HEK293 (cell line): ENCODE results near the gene OXCT2.

Experiments used
- CTCF ChIP-seq: fragments of 450-650 bp; formaldehyde crosslinking; IDR thresholded peaks from 2 replicates; pipeline ENCODE4 v1.5.1; 2016; ENCODE audit warnings: missing biosample characterization, missing genetic modification characterization
- KLF8 ChIP-seq: fragments of 450-650 bp; formaldehyde crosslinking; IDR thresholded peaks from 2 replicates; pipeline ENCODE4 v1.5.1; 2016; ENCODE audit warnings: missing biosample characterization, missing genetic modification characterization
- PRDM10 ChIP-seq: fragments of 450-650 bp; formaldehyde crosslinking; IDR thresholded peaks from 2 replicates; pipeline ENCODE4 v1.5.1; 2016; ENCODE audit warnings: missing biosample characterization, missing genetic modification characterization
- TRIM28 ChIP-seq: IDR thresholded peaks from 2 replicates; pipeline ENCODE4 v1.6.1; 2011; ENCODE audit warnings: low read length, control low read depth, borderline replicate concordance
- ZBTB20 ChIP-seq: fragments of 450-650 bp; formaldehyde crosslinking; IDR thresholded peaks from 2 replicates; pipeline ENCODE4 v1.5.1; 2016; ENCODE audit warnings: missing biosample characterization, missing genetic modification characterization
- ZBTB7A ChIP-seq: fragments of 450-650 bp; formaldehyde crosslinking; IDR thresholded peaks from 2 replicates; pipeline ENCODE4 v1.5.1; 2016; ENCODE audit warnings: low read depth, missing biosample characterization, missing genetic modification characterization
- ZEB2 ChIP-seq: fragments of 450-650 bp; formaldehyde crosslinking; IDR thresholded peaks from 2 replicates; pipeline ENCODE4 v1.5.1; 2016; ENCODE audit warnings: missing biosample characterization, missing genetic modification characterization
- ZFP41 ChIP-seq: fragments of 450-650 bp; formaldehyde crosslinking; IDR thresholded peaks from 2 replicates; pipeline ENCODE4 v1.5.1; 2016; ENCODE audit warnings: missing biosample characterization, missing genetic modification characterization, borderline replicate concordance
- ZNF175 ChIP-seq: fragments of 450-650 bp; formaldehyde crosslinking; IDR thresholded peaks from 2 replicates; pipeline ENCODE4 v1.5.1; 2016; ENCODE audit warnings: missing biosample characterization, missing genetic modification characterization
- ZNF501 ChIP-seq: fragments of 450-650 bp; formaldehyde crosslinking; IDR thresholded peaks from 2 replicates; pipeline ENCODE4 v1.5.1; 2016; ENCODE audit warnings: missing biosample characterization, missing genetic modification characterization
- ZNF658 ChIP-seq: fragments of 450-650 bp; formaldehyde crosslinking; IDR thresholded peaks from 2 replicates; pipeline ENCODE4; 2016; ENCODE audit warnings: missing biosample characterization, missing genetic modification characterization
- ZNF704 ChIP-seq: fragments of 450-650 bp; formaldehyde crosslinking; IDR thresholded peaks from 2 replicates; pipeline ENCODE4 v1.5.1; 2016; ENCODE audit warnings: missing biosample characterization, missing genetic modification characterization
- ZNF785 ChIP-seq: fragments of 450-650 bp; formaldehyde crosslinking; IDR thresholded peaks from 2 replicates; pipeline ENCODE4 v1.5.1; 2016; ENCODE audit warnings: missing biosample characterization, missing genetic modification characterization
- ZNF830 ChIP-seq: fragments of 450-650 bp; IDR thresholded peaks from 2 replicates; pipeline ENCODE4 v1.5.0; 2018; ENCODE audit warnings: missing biosample characterization, missing genetic modification characterization, low read depth, mild to moderate bottlenecking, moderate library complexity

GRCh38 chr1:39752703-39753102 is 18.4 kb downstream of the OXCT2 start:
- TF ChIP-seq KLF8 (tag by site-specific recombination) (no peak), ZFP41 (tag by site-specific recombination) (no peak), ZEB2 (tag by site-specific recombination) (no peak), TRIM28 (no peak), ZNF501 (tag by site-specific recombination) (no peak), ZBTB7A (no peak), ZNF785 (tag by site-specific recombination) (no peak), CTCF (tag by site-specific recombination) (no peak), ZNF704 (tag by site-specific recombination) (no peak), ZNF830 (no peak), ZNF175 (tag by site-specific recombination) (no peak), ZBTB20 (tag by site-specific recombination) (no peak), PRDM10 (no peak), ZNF658 (tag by site-specific recombination) (no peak)
